AG10803 (cell line): ENCODE measurements around the gene NNAT.

ENCODE experiments used
- DNase-seq: peaks from one replicate; pipeline ENCODE4 v3.0.0; 2010; ENCODE audit warnings: low read depth
- H3K4me3 ChIP-seq: 2 replicates; pipeline ENCODE4 v1.5.1; 2011; ENCODE audit warnings: mild to moderate bottlenecking, low read length, control low read depth
- CTCF ChIP-seq: conservative IDR thresholded peaks from 2 replicates; pipeline ENCODE4 v1.5.1; 2011; ENCODE audit warnings: mild to moderate bottlenecking, low read length, control low read depth, inconsistent platforms

Gene NNAT

GRCh38 chr20:37529968-37530600 lies 9.0 kb downstream of the NNAT start:
- no peak for DNase-seq
- H3K4me3 ChIP-seq, result no peak overlapping the region
- no peak for TF ChIP-seq CTCF

- TF ChIP-seq CTCF, result no peak
- no peak overlapping the region for H3K4me3 ChIP-seq
- no peak for DNase-seq
Measured at GRCh38 chr20:37530696-37531095, 9.6 kb downstream of the NNAT start.

- no peak for DNase-seq
- TF ChIP-seq CTCF, result no peak
- no peak overlapping the region for H3K4me3 ChIP-seq
Measured at GRCh38 chr20:37531856-37532255, 10.8 kb downstream of the NNAT start.

- H3K4me3 ChIP-seq, result no peak overlapping the region
- DNase-seq, result no peak
Measured at GRCh38 chr20:37533154-37533715, 12.2 kb downstream of the NNAT start.

GRCh38 chr20:37534401-37535157 lies 13.5 kb downstream of the NNAT start:
- peak; percentile 90 for TF ChIP-seq CTCF
- peak; percentile 80 for DNase-seq
- no peak overlapping the region for H3K4me3 ChIP-seq

More at GRCh38 chr20:37533154-37533715, 12.2 kb downstream of the NNAT start:
- no peak for TF ChIP-seq CTCF

- H3K4me3 ChIP-seq, result no peak overlapping the region
- no peak for DNase-seq
Measured at GRCh38 chr20:37535443-37536132, 14.5 kb downstream of the NNAT start.

More at GRCh38 chr20:37535443-37536132, 14.5 kb downstream of the NNAT start:
- no peak for TF ChIP-seq CTCF
